K562 (cell line): ENCODE results near the gene NPNT. TPM values are rescaled to one million over a fixed set of nuclear protein-coding genes. Genes with fewer than 3 reads are reported as not detected.

Experiments
- ATAC-seq: fragments of 200-7000 bp; cut with Tn5 transposase; 3 replicates; pipeline ENCODE4 v1.9.1; 2020; ENCODE audit warnings: moderate library complexity
- BruUV-seq: library from RNA; stranded (reverse); fragments of 400-500 nt; replicated peaks from 2 replicates; lab custom pipeline; 2021; lab: Mats Ljungman, UMichigan
- CTCF ChIA-PET: fragments of 300-600 bp; formaldehyde crosslinking; extraction: SDS; loops from one replicate; lab custom pipeline; 2021; ENCODE audit warnings: low intra/inter-chr PET ratio; lab: Yijun Ruan, JAX
- POLR2A ChIA-PET: fragments of 300-600, 350-650 bp; sonication (Branson Sonifier 250); formaldehyde crosslinking; extraction: SDS; loops from one replicate; lab custom pipeline; 2021; ENCODE audit warnings: antibody characterized with exemption, inconsistent platforms; lab: Yijun Ruan, JAX
- DNase-seq, 4 experiments: peaks; one replicate each; pipeline versions ENCODE4 v3.0.0 to v3.0.0-alpha.2; 2011 to 2018; ENCODE audit warnings: low spot score in 3 of 4, mixed read lengths in 3 of 4; ENCODE audit errors: extremely low read depth in 1 of 4
- FAIRE-seq: peaks from 2 replicates; lab custom pipeline; 2011; peaks lifted over from hg19 to GRCh38; lab: Jason Lieb, UNC
- H2AFZ ChIP-seq: 2 replicates; pipeline ENCODE4 v1.6.0; 2011; ENCODE audit warnings: low read depth, low read length, control low read depth, inconsistent platforms
- H3K27ac ChIP-seq: fragments of 200-600 bp; 3 replicates; pipeline ENCODE4 v1.8.0; 2011; ENCODE audit warnings: low read depth, mild to moderate bottlenecking, control low read depth, inconsistent platforms, low read length, moderate library complexity, mixed read lengths; ENCODE audit errors: extremely low read depth
- H3K27me3 ChIP-seq, 2 experiments: fragments of 300-600 bp in 1 of 2; 2 replicates in 1 of 2; 3 replicates in 1 of 2; pipeline versions ENCODE4 v1.6.0 to v1.8.0; 2011; ENCODE audit warnings: inconsistent platforms in 2 of 2, low read length in 2 of 2, mild to moderate bottlenecking in 1 of 2, mixed read lengths in 1 of 2, moderate library complexity in 1 of 2; ENCODE audit not compliant: control insufficient read depth in 2 of 2, insufficient read depth in 2 of 2
- H3K36me3 ChIP-seq: fragments of 300-600 bp; 3 replicates; pipeline ENCODE4 v1.8.0; 2011; ENCODE audit warnings: mild to moderate bottlenecking, low read length, inconsistent platforms; ENCODE audit not compliant: control insufficient read depth, insufficient read depth
- H3K4me1 ChIP-seq, 2 experiments: fragments of 200-600 bp in 1 of 2; replicated peaks in 1 of 2; 2 replicates in 1 of 2; 3 replicates in 1 of 2; pipeline versions ENCODE4 v1.5.1 to v1.8.0; 2011; ENCODE audit warnings: inconsistent platforms in 2 of 2, low read length in 2 of 2, mild to moderate bottlenecking in 1 of 2, mixed read lengths in 1 of 2, moderate library complexity in 1 of 2; ENCODE audit not compliant: control insufficient read depth in 2 of 2, insufficient read depth in 2 of 2
- H3K4me2 ChIP-seq: 2 replicates; pipeline ENCODE4 v1.6.1; 2011; ENCODE audit warnings: low read length, control low read depth, inconsistent platforms, mixed read lengths; ENCODE audit not compliant: insufficient read depth
- H3K4me3 ChIP-seq: fragments of 200-600 bp; sonication (generic), shearing (Covaris generic); 2 replicates; pipeline ENCODE4 v1.5.1; 2016; ENCODE audit warnings: control low read depth, inconsistent platforms
- H3K79me2 ChIP-seq: fragments of 200-600 bp; 3 replicates; pipeline ENCODE4 v1.8.0; 2011; ENCODE audit warnings: low read length, inconsistent platforms; ENCODE audit not compliant: control insufficient read depth, insufficient read depth
- H3K9ac ChIP-seq, 2 experiments: 2 replicates each; pipeline versions ENCODE4 v1.6.0 to v1.6.1; 2011; ENCODE audit warnings: low read depth in 2 of 2, low read length in 2 of 2, control low read depth in 1 of 2, inconsistent platforms in 1 of 2, mild to moderate bottlenecking in 1 of 2, mixed read lengths in 1 of 2; ENCODE audit not compliant: insufficient read depth in 1 of 2
- H3K9me1 ChIP-seq: one replicate; pipeline ENCODE4 v1.6.0; 2011; ENCODE audit warnings: inconsistent platforms, mild to moderate bottlenecking, low read length, moderate library complexity; ENCODE audit not compliant: control insufficient read depth, insufficient read depth
- H3K9me3 ChIP-seq: replicated peaks from 2 replicates; pipeline ENCODE4 v1.5.1; 2011; ENCODE audit warnings: low read depth, low read length, inconsistent platforms; ENCODE audit not compliant: control insufficient read depth, insufficient read depth
- H4K20me1 ChIP-seq: replicated peaks from 2 replicates; pipeline ENCODE4 v1.6.1; 2011; ENCODE audit warnings: low read length, inconsistent platforms, mixed read lengths; ENCODE audit not compliant: control insufficient read depth, insufficient read depth
- FOXJ2 ChIP-seq: fragments of 200-800 bp; sonication (Bioruptor generic); IDR thresholded peaks from 2 replicates; pipeline ENCODE4 v1.6.1; 2016; ENCODE audit warnings: missing genetic modification characterization, missing compliant biosample characterization
- HDAC8 ChIP-seq: fragments of 450-650 bp; IDR thresholded peaks from 2 replicates; pipeline ENCODE4 v1.6.1; 2016; ENCODE audit warnings: mild to moderate bottlenecking, missing genetic modification characterization, moderate library complexity, missing compliant biosample characterization
- ILK ChIP-seq: fragments of 450-650 bp; IDR thresholded peaks from 2 replicates; pipeline ENCODE4 v1.6.1; 2016; ENCODE audit warnings: missing genetic modification characterization, low read depth, mild to moderate bottlenecking, missing compliant biosample characterization, moderate library complexity, borderline replicate concordance
- POLR3G ChIP-seq: IDR thresholded peaks from 2 replicates; pipeline ENCODE4 v1.6.1; 2011; ENCODE audit not compliant: insufficient read length, insufficient replicate concordance; ENCODE audit errors: extremely low read depth
- RNF219 ChIP-seq: fragments of 250-450 bp; sonication (Bioruptor Pico); IDR thresholded peaks from 2 replicates; pipeline ENCODE4 v1.5.0; 2022; ENCODE audit warnings: mild to moderate bottlenecking
- SAP30 ChIP-seq: fragments of 200-600 bp; sonication (generic); IDR thresholded peaks from 2 replicates; pipeline ENCODE4 v1.6.1; 2012; ENCODE audit warnings: borderline replicate concordance, low read depth, mild to moderate bottlenecking, moderate library complexity, low read length, control low read depth, inconsistent platforms; ENCODE audit not compliant: insufficient read depth, poor library complexity, severe bottlenecking
- SMARCE1 ChIP-seq: fragments of 450-650 bp; IDR thresholded peaks from 2 replicates; pipeline ENCODE4 v1.7.1; 2016; ENCODE audit warnings: mild to moderate bottlenecking
- YBX1 ChIP-seq: fragments of 450-650 bp; IDR thresholded peaks from 2 replicates; pipeline ENCODE4 v1.7.1; 2016; ENCODE audit warnings: mild to moderate bottlenecking
- ZNF143 ChIP-seq: sonication (generic); formaldehyde crosslinking; IDR thresholded peaks from 2 replicates; pipeline ENCODE4 v1.9.0; 2022; ENCODE audit warnings: mild to moderate bottlenecking, missing genetic modification reagents
- WGBS: fragments of 100-300 bp; shearing (Covaris generic); methylation state at CpG from one replicate; pipeline ENCODE4 v1.1.6; 2016; ENCODE audit warnings: low coverage, mixed read lengths; ENCODE audit not compliant: insufficient coverage; ENCODE audit errors: missing lambda C conversion rate; 5-methylcytosine and 5-hydroxymethylcytosine counted together
- in situ Hi-C: fragments of 300-500 bp; cut with MboI; formaldehyde crosslinking; loops from 4 replicates; pipeline ENCODE4 v1.15.0; 2018; ENCODE audit warnings: inconsistent platforms, mixed read lengths
- intact Hi-C: fragments of 100-400 bp; cut with micrococcal nuclease; formaldehyde crosslinking; loops from 2 replicates; pipeline ENCODE4 v1.14.2; 2022
- polyA plus RNA-seq, 8 experiments: library from polyadenylated mRNA; depleted of rRNA in 4 of 8; stranded (reverse) in 5 of 8; unstranded in 3 of 8; fragments of >200 nt; fragmentation: Nextera tagmentation in 2 of 8; fragmentation: Illumina TruSeq in 1 of 8; extraction: Ambion mirVana in 2 of 8; extraction: Trizol in 1 of 8; gene quantifications; 2 replicates each; pipeline versions ENCODE4 v1.2.1 to v1.2.3, GENCODE V29; 2011 to 2014; ENCODE audit warnings: inconsistent platforms in 1 of 8, missing spikeins in 1 of 8
- total RNA-seq, 7 experiments: library from RNA; depleted of rRNA in 6 of 7; stranded (reverse); fragments of >200 nt in 6 of 7; fragmentation: Illumina TruSeq in 2 of 7; extraction: Trizol in 2 of 7; gene quantifications; 2 replicates each; pipeline versions ENCODE4 v1.2.1 to v1.2.3, GENCODE V29; 2011 to 2021; ENCODE audit warnings: low replicate concordance in 1 of 7

Gene NPNT
- total and polyA plus RNA-seq, 9 of the 15 experiments (the other 6 are each of a cell fraction or from before 2014, with no cell fraction given): 0.22 TPM; not detected in 8

- no peak for ATAC-seq
- H3K9me1 ChIP-seq: no peaks in the 10 kb centered on the region
- no peak overlapping the region for H3K4me2 ChIP-seq
- H3K4me3 ChIP-seq: no peak overlapping the region
- H3K9me3 ChIP-seq: no peaks in the 10 kb centered on the region
- peaks cover 0 to 9% of the 10 kb centered on the region in 2 experiments; a peak in 1 of 5 replicates for H3K4me1 ChIP-seq
- intact Hi-C loops: no loop called here
- WGBS: 0% methylated on average over 2 of the region's 2 CpGs
- no peaks in the 10 kb centered on the region for H3K79me2 ChIP-seq
- in situ Hi-C loops: no loop called here
- H3K27ac ChIP-seq: no peak overlapping the region
- no peak for FAIRE-seq
- H4K20me1 ChIP-seq: no peaks in the 10 kb centered on the region; the same call in 1 of the 2 replicates
- BruUV-seq: no TSS peak
- no peak overlapping the region for H3K9ac ChIP-seq
- no peaks in the 10 kb centered on the region for H3K36me3 ChIP-seq
- DNase-seq: no peak
- CTCF ChIA-PET: no interaction called here
- peaks cover 0 to 17% of the 10 kb centered on the region in 2 experiments; a peak in 2 of 5 replicates for H3K27me3 ChIP-seq
- H2AFZ ChIP-seq: no peak overlapping the region
- POLR2A ChIA-PET: no interaction called here
- TF ChIP-seq ZNF143 (no peak), ILK (no peak), SMARCE1 (no peak)
Observed at GRCh38 chr4:105900541-105900940, 5.3 kb downstream of the NPNT start.

GRCh38 chr4:105902550-105903262 lies 7.4 kb downstream of the NPNT start:
- no TSS peak for BruUV-seq
- Histone ChIP-seq H2AFZ (no peak overlapping the region), H3K4me3 (no peak overlapping the region), H3K4me2 (no peak overlapping the region), H3K9me3 (no peaks in the 10 kb centered on the region), H3K4me1 (no peaks in the 10 kb centered on the region), H3K79me2 (no peaks in the 10 kb centered on the region), H3K27me3 (peaks cover 0 to 6% of the 10 kb centered on the region in 2 experiments; a peak in 1 of 5 replicates), H4K20me1 (no peaks in the 10 kb centered on the region), H3K9me1 (no peaks in the 10 kb centered on the region), H3K36me3 (no peaks in the 10 kb centered on the region), H3K9ac (no peak overlapping the region), H3K27ac (no peak overlapping the region)
- ChIA-PET CTCF (no interaction called here), POLR2A (no interaction called here)
- intact Hi-C loops: no loop called here
- 2% methylated on average over 2 of the region's 2 CpGs for WGBS
- DNase-seq (no peak), ATAC-seq (no peak), FAIRE-seq (no peak)
- in situ Hi-C loops: no loop called here
- no peak for TF ChIP-seq YBX1
- no peak for TF ChIP-seq SAP30
- no peak for TF ChIP-seq FOXJ2
- no peak for TF ChIP-seq RNF219 (CRISPR knock-in tag)
- TF ChIP-seq HDAC8 (tag): no peak
- no peak for TF ChIP-seq POLR3G
